CD8-positive, alpha-beta memory T cell (primary cell): ENCODE measurements around the gene NEUROG3. TPM values are rescaled to one million over a fixed set of nuclear protein-coding genes. Genes with fewer than 3 reads are reported as not detected.

ENCODE experiments used
- CTCF ChIA-PET: fragments of 350-600 bp; sonication (Branson Sonifier 250); formaldehyde crosslinking; loops from one replicate; lab custom pipeline; 2021; ENCODE audit warnings: antibody characterized with exemption; lab: Charles Lee
- POLR2A ChIA-PET: fragments of 350-600 bp; sonication (Branson Sonifier 250); formaldehyde crosslinking; loops from one replicate; lab custom pipeline; 2021; ENCODE audit warnings: antibody characterized with exemption; lab: Charles Lee
- DNase-seq, 5 donors: peaks; one replicate each; pipeline versions ENCODE4 v3.0.0 to v3.0.0-alpha.2; 2020 to 2022; ENCODE audit warnings: mixed read lengths in 1 of 5
- H3K27ac ChIP-seq: one replicate; pipeline ENCODE4 v1.7.0; 2013; ENCODE audit warnings: low read depth, mild to moderate bottlenecking, low read length, moderate library complexity
- H3K27me3 ChIP-seq: 2 replicates; pipeline ENCODE4 v1.7.0; 2013; ENCODE audit warnings: low read length, mild to moderate bottlenecking; ENCODE audit not compliant: insufficient read depth, poor library complexity, severe bottlenecking
- H3K36me3 ChIP-seq: 2 replicates; pipeline ENCODE4 v1.7.0; 2013; ENCODE audit warnings: mild to moderate bottlenecking, low read length, moderate library complexity; ENCODE audit not compliant: insufficient read depth
- H3K4me1 ChIP-seq: 2 replicates; pipeline ENCODE4 v1.7.0; 2013; ENCODE audit warnings: mild to moderate bottlenecking, low read length, moderate library complexity; ENCODE audit not compliant: insufficient read depth
- H3K4me3 ChIP-seq: 2 replicates; pipeline ENCODE4 v1.7.0; 2013; ENCODE audit warnings: mild to moderate bottlenecking, low read length
- H3K9me3 ChIP-seq: 2 replicates; pipeline ENCODE4 v1.7.0; 2013; ENCODE audit warnings: mild to moderate bottlenecking, low read length
- H3K27ac Mint-ChIP-seq, 8 donors: one replicate each; pipeline ENCODE4 v1.8.0; 2020 to 2021; ENCODE audit warnings: mixed read lengths in 8 of 8, mild to moderate bottlenecking in 6 of 8, inconsistent platforms in 3 of 8, moderate library complexity in 3 of 8
- H3K27me3 Mint-ChIP-seq, 2 donors: one replicate each; pipeline ENCODE4 v1.8.0; 2020 to 2021; ENCODE audit warnings: mixed read lengths in 2 of 2, mild to moderate bottlenecking in 1 of 2, moderate library complexity in 1 of 2
- H3K36me3 Mint-ChIP-seq, 3 donors: one replicate each; pipeline ENCODE4 v1.8.0; 2020 to 2021; ENCODE audit warnings: mixed read lengths in 3 of 3, inconsistent platforms in 1 of 3, mild to moderate bottlenecking in 1 of 3
- H3K4me1 Mint-ChIP-seq, 3 donors: one replicate each; pipeline ENCODE4 v1.8.0; 2020 to 2021; ENCODE audit warnings: mixed read lengths in 3 of 3, inconsistent platforms in 1 of 3, mild to moderate bottlenecking in 1 of 3
- H3K4me3 Mint-ChIP-seq, 7 donors: one replicate each; pipeline ENCODE4 v1.8.0; 2020 to 2021; ENCODE audit warnings: mixed read lengths in 7 of 7, mild to moderate bottlenecking in 6 of 7, moderate library complexity in 4 of 7, inconsistent platforms in 2 of 7
- H3K9me3 Mint-ChIP-seq, 5 donors: one replicate each; pipeline ENCODE4 v1.8.0; 2020 to 2022; ENCODE audit warnings: mixed read lengths in 5 of 5, mild to moderate bottlenecking in 3 of 5, moderate library complexity in 2 of 5, inconsistent platforms in 1 of 5
- polyA plus RNA-seq: library from polyadenylated mRNA; unstranded; fragments of 300-500 nt; fragmentation: Illumina TruSeq; gene quantifications from one replicate; pipeline ENCODE4 v1.2.3, GENCODE V29; 2021
- total RNA-seq, 2 experiments: library from RNA; stranded (reverse); gene quantifications; one replicate each; pipeline ENCODE4 v1.2.3, GENCODE V29; 2021

Gene NEUROG3
- total and polyA plus RNA-seq, 3 experiments from 2014 or later: 0.15 TPM; not detected in 2

DNA sequence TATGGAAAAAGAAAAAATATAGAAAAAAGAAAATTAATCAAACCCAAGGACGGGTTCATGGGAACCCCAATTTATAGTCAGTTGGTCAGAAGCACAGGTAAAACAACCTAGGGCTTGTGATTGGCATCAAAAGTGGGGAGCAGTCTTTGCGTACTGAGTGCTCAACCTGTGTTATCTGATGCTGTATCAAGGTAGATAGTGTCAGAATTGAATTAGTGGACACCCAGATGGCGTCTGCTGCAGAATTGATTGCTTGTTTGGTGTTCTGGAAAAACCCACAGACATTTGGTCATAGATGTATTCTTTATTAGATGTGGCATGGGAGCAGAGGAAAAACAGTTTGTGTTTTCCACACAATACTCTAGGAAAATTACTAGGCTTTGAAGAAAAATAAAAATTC is 39.6 kb downstream of the NEUROG3 start:
- Histone ChIP-seq H3K36me3 (no peaks in the 10 kb centered on the region), H3K4me3 (no peak overlapping the region), H3K9me3 (no peaks in the 10 kb centered on the region), H3K27ac (no peak overlapping the region), H3K27me3 (no peaks in the 10 kb centered on the region), H3K4me1 (no peaks in the 10 kb centered on the region)
- peaks cover 25 to 56% of the 10 kb centered on the region in 2 donors for H3K27me3 Mint-ChIP-seq
- H3K27ac Mint-ChIP-seq: no peak overlapping the region
- CTCF ChIA-PET: interaction anchor here (0.9 kb wide), 1 partner anchor 13 kb away, joined by 3 read pairs; no protein-coding TSS in a partner anchor
- POLR2A ChIA-PET: no interaction called here
- H3K36me3 Mint-ChIP-seq: peaks cover 0 to 30% (median 0%) of the 10 kb centered on the region in 3 donors
- no peak for DNase-seq
- H3K4me3 Mint-ChIP-seq: no peak overlapping the region
- no peaks in the 10 kb centered on the region for H3K4me1 Mint-ChIP-seq
- peaks cover 0 to 12% (median 9%) of the 10 kb centered on the region in 5 donors for H3K9me3 Mint-ChIP-seq

GRCh38 chr10:69527961-69528360 is 45.3 kb downstream of the NEUROG3 start:
- no peaks in the 10 kb centered on the region for H3K9me3 ChIP-seq
- Mint-ChIP-seq H3K9me3 (peaks cover 0 to 4% (median 0%) of the 10 kb centered on the region in 5 donors), H3K36me3 (peaks cover 0 to 11% (median 0%) of the 10 kb centered on the region in 3 donors), H3K27me3 (peaks cover 14 to 38% of the 10 kb centered on the region in 2 donors), H3K27ac (no peak overlapping the region), H3K4me1 (no peaks in the 10 kb centered on the region), H3K4me3 (no peak overlapping the region)
- no peaks in the 10 kb centered on the region for H3K4me1 ChIP-seq
- no peak overlapping the region for H3K27ac ChIP-seq
- no peak overlapping the region for H3K4me3 ChIP-seq
- H3K36me3 ChIP-seq: no peaks in the 10 kb centered on the region
- ChIA-PET CTCF (no interaction called here), POLR2A (interaction anchor here (0.6 kb wide), 1 partner anchor 108 kb away, joined by 4 read pairs; no protein-coding TSS in a partner anchor)
- no peak for DNase-seq
- H3K27me3 ChIP-seq: no peaks in the 10 kb centered on the region

Other genes starting within 250 kb of the NEUROG3 start
- not detected for gene TACR2, start 156.5 kb downstream of the NEUROG3 start, total RNA-seq
- not detected for gene TACR2, start 156.5 kb downstream of the NEUROG3 start, polyA plus RNA-seq
- gene TSPAN15, start 122.0 kb downstream of the NEUROG3 start, total RNA-seq: 1 to 10 TPM; 1.4 to 2.4 TPM
- gene TSPAN15, start 122.0 kb downstream of the NEUROG3 start, polyA plus RNA-seq: 20.2 TPM
- gene FAM241B, start 56.8 kb upstream of the NEUROG3 start, total RNA-seq: 10 to 100 TPM; 10.6 to 10.8 TPM
- gene FAM241B, start 56.8 kb upstream of the NEUROG3 start, polyA plus RNA-seq: 11.8 TPM
- gene COL13A1, start 228.5 kb upstream of the NEUROG3 start, total RNA-seq: not detected
- not detected for gene COL13A1, start 228.5 kb upstream of the NEUROG3 start, polyA plus RNA-seq